HEK293T (cell line): Measurements from ENCODE around the gene C10orf120.

ENCODE experiments used
- CTBP1 ChIP-seq: fragments of 450-650 bp; IDR thresholded peaks from 2 replicates; pipeline ENCODE4 v1.6.1; 2016; ENCODE audit warnings: borderline replicate concordance
- ELF4 ChIP-seq: fragments of 450-650 bp; IDR thresholded peaks from 2 replicates; pipeline ENCODE4 v1.6.1; 2017; ENCODE audit warnings: antibody characterized with exemption
- HDGF ChIP-seq: fragments of 450-650 bp; IDR thresholded peaks from 2 replicates; pipeline ENCODE4 v1.6.1; 2017; ENCODE audit warnings: antibody characterized with exemption, borderline replicate concordance
- L3MBTL2 ChIP-seq: fragments of 450-650 bp; conservative IDR thresholded peaks from 2 replicates; pipeline ENCODE4 v1.6.1; 2016; ENCODE audit warnings: mild to moderate bottlenecking
- TARDBP ChIP-seq: fragments of 450-650 bp; IDR thresholded peaks from 2 replicates; pipeline ENCODE4 v1.6.1; 2016

DNA sequence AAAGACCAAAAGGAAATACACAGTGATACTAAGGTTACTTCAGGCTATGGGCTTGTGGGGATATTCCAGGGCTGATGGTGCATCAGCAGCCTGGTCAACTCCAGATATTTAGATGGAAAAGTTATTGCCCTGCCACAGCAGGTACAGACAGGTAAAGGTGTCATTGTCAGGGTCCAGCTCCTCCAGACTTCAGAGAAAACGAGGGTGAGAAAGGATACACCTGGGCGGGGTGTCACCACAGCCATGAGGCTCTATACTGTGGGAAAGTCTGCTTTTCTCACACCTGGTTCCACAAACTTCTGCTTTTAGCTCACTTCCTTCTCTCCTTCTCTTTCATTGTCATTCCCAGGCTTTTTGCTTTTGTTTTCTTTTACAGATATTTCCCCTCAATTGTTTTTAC, 2.0 kb upstream of the C10orf120 start:
- TF ChIP-seq HDGF, result no peak
- TF ChIP-seq TARDBP, result no peak
- no peak for TF ChIP-seq L3MBTL2
- no peak for TF ChIP-seq ELF4
- TF ChIP-seq CTBP1, result no peak
